Testis (tissue), 3 donors: Measurements from ENCODE around the gene CIBAR2. TPM values are rescaled to one million over a fixed set of nuclear protein-coding genes. Genes with fewer than 3 reads are reported as not detected.
A peak's percentile ranks its signal among the peaks of the same experiment; 100 is the strongest.

Source experiments
- DNase-seq: peaks from one replicate; pipeline ENCODE4 v3.0.0-alpha.2; 2019
- H3K27ac ChIP-seq, 2 donors: fragments of 200-600 bp; sonication (generic); one replicate each; pipeline ENCODE4 v1.5.1; 2019
- H3K27me3 ChIP-seq: fragments of 200-600 bp; sonication (generic); one replicate; pipeline ENCODE4 v1.5.1; 2019
- H3K36me3 ChIP-seq: fragments of 200-600 bp; sonication (generic); one replicate; pipeline ENCODE4 v1.5.1; 2017; ENCODE audit warnings: low read depth; ENCODE audit errors: missing control alignments
- H3K4me1 ChIP-seq: fragments of 200-600 bp; sonication (generic); one replicate; pipeline ENCODE4 v1.5.1; 2019
- H3K4me3 ChIP-seq, 2 donors: fragments of 200-600 bp; sonication (generic); one replicate each; pipeline ENCODE4 v1.5.1; 2017 to 2019
- H3K9me3 ChIP-seq: fragments of 200-600 bp; sonication (generic); one replicate; pipeline ENCODE4 v1.5.1; 2017
- CTCF ChIP-seq, 3 experiments: fragments of 450-650 bp in 2 of 3; fragments of 200-600 bp in 1 of 3; sonication (generic) in 1 of 3; IDR thresholded peaks; one replicate each; pipeline ENCODE4 v1.5.1; 2016 to 2019; ENCODE audit warnings: antibody characterized with exemption in 3 of 3, mild to moderate bottlenecking in 2 of 3, moderate library complexity in 1 of 3
- POLR2A ChIP-seq: fragments of 450-650 bp; IDR thresholded peaks from one replicate; pipeline ENCODE4 v1.6.1; 2017; ENCODE audit warnings: antibody characterized with exemption, mild to moderate bottlenecking, moderate library complexity
- WGBS, 2 donors: methylation state at CpG; one replicate each; pipeline ENCODE4 v1.1.5; 2018; 5-methylcytosine and 5-hydroxymethylcytosine counted together
- intact Hi-C: fragments of 100-400 bp; cut with DNase I; formaldehyde crosslinking; loops from one replicate; pipeline ENCODE4 v1.15.1; 2023; ENCODE audit warnings: low total_unique reads
- polyA plus RNA-seq: library from polyadenylated mRNA; stranded (reverse); fragments of 350-450 nt; fragmentation: Illumina TruSeq; extraction: RNeasy Lipid Tissue Mini Kit (QIAGEN cat#74804); gene quantifications from one replicate; pipeline ENCODE4 v1.2.3, GENCODE V29; 2014; ENCODE audit warnings: low read depth, low replicate concordance; ENCODE audit not compliant: insufficient read depth
- total RNA-seq, 2 donors: library from RNA; depleted of rRNA; stranded (reverse); fragments of >200 nt; gene quantifications; one replicate each; pipeline ENCODE4 v1.2.3, GENCODE V29; 2016

CIBAR2 gene
- total and polyA plus RNA-seq, 3 donors from 2014 or later = 0.24 to 1.6 TPM; not detected in 1

GRCh38 chr16:85127379-85127723 lies 15.1 kb upstream of the CIBAR2 start:
- Histone ChIP-seq H3K36me3 (no peaks in the 10 kb centered on the region), H3K4me1 (peaks cover 37% of the 10 kb centered on the region), H3K27me3 (no peaks in the 10 kb centered on the region), H3K4me3 (no peak overlapping the region), H3K9me3 (no peaks in the 10 kb centered on the region), H3K27ac (no peak overlapping the region)
- TF ChIP-seq POLR2A (no peak), CTCF (IDR thresholded peaks at IDR 0.05) (no peak)
- WGBS, 2 donors = 72 to 79% methylated on average over 3 of the region's 3 CpGs
- intact Hi-C loops = loop anchor here (10.0 kb wide), 1 partner anchor 77 kb away; no protein-coding TSS in a partner anchor
- DNase-seq = no peak

- Histone ChIP-seq H3K36me3 (no peaks in the 10 kb centered on the region), H3K27ac (peak overlapping the region in 1 of 2 donors; percentile 48), H3K27me3 (no peaks in the 10 kb centered on the region), H3K4me1 (peaks cover 37% of the 10 kb centered on the region), H3K9me3 (no peaks in the 10 kb centered on the region), H3K4me3 (no peak overlapping the region)
- DNase-seq = no peak
- intact Hi-C loops = loop anchor here (10.0 kb wide), 1 partner anchor 78 kb away; no protein-coding TSS in a partner anchor
- no peak for TF ChIP-seq POLR2A
- no peak for TF ChIP-seq CTCF (IDR thresholded peaks at IDR 0.05)
- 25 to 44% methylated on average over 19 of the region's 20 CpGs for WGBS, 2 donors
Observed at GRCh38 chr16:85126705-85127378, 14.6 kb upstream of the CIBAR2 start.

GRCh38 chr16:85126394-85126704 lies 14.1 kb upstream of the CIBAR2 start:
- Histone ChIP-seq H3K4me1 (peaks cover 37% of the 10 kb centered on the region), H3K4me3 (no peak overlapping the region), H3K27me3 (no peaks in the 10 kb centered on the region), H3K36me3 (no peaks in the 10 kb centered on the region), H3K27ac (peak overlapping the region in 1 of 2 donors; percentile 48), H3K9me3 (no peaks in the 10 kb centered on the region)
- no peak for DNase-seq
- TF ChIP-seq POLR2A (no peak), CTCF (IDR thresholded peaks at IDR 0.05) (no peak)
- WGBS, 2 donors = 54 to 63% methylated on average over 12 of the region's 12 CpGs
- intact Hi-C loops = loop anchor here (10.0 kb wide), 1 partner anchor 78 kb away; no protein-coding TSS in a partner anchor

- peaks cover 36% of the 10 kb centered on the region for H3K4me1 ChIP-seq
- H3K27me3 ChIP-seq = no peaks in the 10 kb centered on the region
- H3K4me3 ChIP-seq = no peak overlapping the region
- WGBS, 2 donors = 67 to 77% methylated on average over 15 to 16 of the region's 16 CpGs
- DNase-seq = no peak
- intact Hi-C loops = loop anchor here (10.0 kb wide), 1 partner anchor 79 kb away; no protein-coding TSS in a partner anchor
- no peak overlapping the region for H3K27ac ChIP-seq
- H3K36me3 ChIP-seq = no peaks in the 10 kb centered on the region
- no peaks in the 10 kb centered on the region for H3K9me3 ChIP-seq
- TF ChIP-seq CTCF (IDR thresholded peaks at IDR 0.05) (no peak), POLR2A (no peak)
Observed at GRCh38 chr16:85125570-85126393, 13.5 kb upstream of the CIBAR2 start.
